MM.1S (cell line): ENCODE results near the gene OR52D1.

Experiments used
- EZH2 ChIP-seq: fragments of 300-600 bp; sonication (generic); optimal IDR thresholded peaks from 2 replicates; pipeline ENCODE3; 2017; ENCODE audit warnings: low read depth, mild to moderate bottlenecking, antibody characterized with exemption, low read length, mixed read lengths
- TF ChIP-seq, protein P1 (sequence below): fragments of 300-600 bp; sonication (generic); IDR thresholded peaks from 2 replicates; pipeline ENCODE4 v1.5.1; 2016; ENCODE audit warnings: antibody characterized with exemption, low read length, mixed read lengths

DNA sequence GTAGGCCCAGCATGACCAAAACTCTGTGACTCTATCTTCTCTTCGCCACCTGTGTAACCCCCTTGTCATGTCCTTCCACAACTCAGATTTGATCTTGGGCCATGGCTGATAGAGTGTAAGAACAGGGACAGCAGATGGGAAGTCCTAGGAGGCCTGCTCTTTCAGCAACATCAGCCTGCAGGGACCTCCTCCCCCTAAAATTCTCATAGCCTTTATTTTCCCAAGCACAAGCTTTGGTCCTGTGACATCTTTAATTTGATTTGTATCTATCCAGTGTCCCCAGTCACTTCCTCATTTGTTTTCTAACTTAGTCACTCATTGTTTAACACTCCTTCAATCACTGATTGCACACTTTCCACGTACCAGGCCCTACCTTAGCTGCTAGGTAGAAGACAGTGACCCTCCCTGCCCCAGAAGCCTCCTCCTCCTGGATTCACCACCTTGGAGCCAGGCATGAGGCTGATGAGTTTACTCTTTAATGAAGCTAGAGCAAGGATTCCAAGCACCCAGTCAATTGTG, 16.0 kb downstream of the OR52D1 start:
- TF ChIP-seq, protein P1, sequence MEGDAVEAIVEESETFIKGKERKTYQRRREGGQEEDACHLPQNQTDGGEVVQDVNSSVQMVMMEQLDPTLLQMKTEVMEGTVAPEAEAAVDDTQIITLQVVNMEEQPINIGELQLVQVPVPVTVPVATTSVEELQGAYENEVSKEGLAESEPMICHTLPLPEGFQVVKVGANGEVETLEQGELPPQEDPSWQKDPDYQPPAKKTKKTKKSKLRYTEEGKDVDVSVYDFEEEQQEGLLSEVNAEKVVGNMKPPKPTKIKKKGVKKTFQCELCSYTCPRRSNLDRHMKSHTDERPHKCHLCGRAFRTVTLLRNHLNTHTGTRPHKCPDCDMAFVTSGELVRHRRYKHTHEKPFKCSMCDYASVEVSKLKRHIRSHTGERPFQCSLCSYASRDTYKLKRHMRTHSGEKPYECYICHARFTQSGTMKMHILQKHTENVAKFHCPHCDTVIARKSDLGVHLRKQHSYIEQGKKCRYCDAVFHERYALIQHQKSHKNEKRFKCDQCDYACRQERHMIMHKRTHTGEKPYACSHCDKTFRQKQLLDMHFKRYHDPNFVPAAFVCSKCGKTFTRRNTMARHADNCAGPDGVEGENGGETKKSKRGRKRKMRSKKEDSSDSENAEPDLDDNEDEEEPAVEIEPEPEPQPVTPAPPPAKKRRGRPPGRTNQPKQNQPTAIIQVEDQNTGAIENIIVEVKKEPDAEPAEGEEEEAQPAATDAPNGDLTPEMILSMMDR: no peak
- no peak for TF ChIP-seq EZH2
